ENCODE data around the gene EFCAB9.

Gene EFCAB9

DNA sequence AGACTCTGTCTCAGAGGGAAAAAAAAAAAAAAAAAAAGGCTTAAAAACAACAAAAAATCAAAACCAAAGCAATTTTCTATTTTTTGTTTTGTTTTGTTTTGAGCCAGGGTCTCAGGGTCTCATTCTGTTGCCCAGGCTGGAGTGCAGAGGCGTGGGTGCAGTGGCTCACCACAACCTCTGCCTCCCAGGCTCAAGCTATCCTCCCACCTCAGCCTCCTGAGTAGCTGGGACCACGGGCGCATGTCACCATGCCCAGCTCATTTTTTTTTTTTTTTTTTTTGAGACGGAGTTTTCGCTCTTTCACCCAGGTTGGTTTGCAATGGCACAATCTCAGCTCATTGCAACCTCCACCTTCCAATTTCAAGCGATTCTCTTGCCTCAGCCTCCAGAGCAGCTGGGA lies 11.7 kb upstream of the EFCAB9 start:
- Histone ChIP-seq H4K20me1 (ENCODE audit: insufficient read depth, low read length) (no peaks in the 10 kb centered on the region), H2AFZ (ENCODE audit: low read length) (no peak overlapping the region), H3K4me1 (ENCODE audit: insufficient read depth, low read length, severe bottlenecking) (peaks cover 58% of the 10 kb centered on the region), H3K36me3 (ENCODE audit: insufficient read depth, low read length) (peaks cover 20% of the 10 kb centered on the region; the same call in 1 of the 2 replicates), H3K27ac (ENCODE audit: low read depth, low read length, poor library complexity, severe bottlenecking) (no peak overlapping the region), H3F3A (ENCODE audit: insufficient read depth, low read length) (no peaks in the 10 kb centered on the region), H3K9me3 (ENCODE audit: low read length) (no peaks in the 10 kb centered on the region), H3K27me3 (ENCODE audit: insufficient read depth, low read length) (no peaks in the 10 kb centered on the region), H3K4me3 (ENCODE audit: low read depth, low read length, poor library complexity, severe bottlenecking) (no peak overlapping the region), H3K4me2 (ENCODE audit: low read length) (no peak overlapping the region), H3K9me2 (ENCODE audit: low read depth, low read length) (no peaks in the 10 kb centered on the region), H3K9ac (ENCODE audit: low read length) (no peak overlapping the region), H3K79me2 (ENCODE audit: insufficient read depth, low read length) (peaks cover 38% of the 10 kb centered on the region)
- TF ChIP-seq EZH2 (IDR thresholded peaks at IDR 0.05; ENCODE audit: borderline replicate concordance, low read length): no peak
- TF ChIP-seq, protein P1, sequence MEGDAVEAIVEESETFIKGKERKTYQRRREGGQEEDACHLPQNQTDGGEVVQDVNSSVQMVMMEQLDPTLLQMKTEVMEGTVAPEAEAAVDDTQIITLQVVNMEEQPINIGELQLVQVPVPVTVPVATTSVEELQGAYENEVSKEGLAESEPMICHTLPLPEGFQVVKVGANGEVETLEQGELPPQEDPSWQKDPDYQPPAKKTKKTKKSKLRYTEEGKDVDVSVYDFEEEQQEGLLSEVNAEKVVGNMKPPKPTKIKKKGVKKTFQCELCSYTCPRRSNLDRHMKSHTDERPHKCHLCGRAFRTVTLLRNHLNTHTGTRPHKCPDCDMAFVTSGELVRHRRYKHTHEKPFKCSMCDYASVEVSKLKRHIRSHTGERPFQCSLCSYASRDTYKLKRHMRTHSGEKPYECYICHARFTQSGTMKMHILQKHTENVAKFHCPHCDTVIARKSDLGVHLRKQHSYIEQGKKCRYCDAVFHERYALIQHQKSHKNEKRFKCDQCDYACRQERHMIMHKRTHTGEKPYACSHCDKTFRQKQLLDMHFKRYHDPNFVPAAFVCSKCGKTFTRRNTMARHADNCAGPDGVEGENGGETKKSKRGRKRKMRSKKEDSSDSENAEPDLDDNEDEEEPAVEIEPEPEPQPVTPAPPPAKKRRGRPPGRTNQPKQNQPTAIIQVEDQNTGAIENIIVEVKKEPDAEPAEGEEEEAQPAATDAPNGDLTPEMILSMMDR (IDR thresholded peaks at IDR 0.05; ENCODE audit: low read length): no peak

DNA sequence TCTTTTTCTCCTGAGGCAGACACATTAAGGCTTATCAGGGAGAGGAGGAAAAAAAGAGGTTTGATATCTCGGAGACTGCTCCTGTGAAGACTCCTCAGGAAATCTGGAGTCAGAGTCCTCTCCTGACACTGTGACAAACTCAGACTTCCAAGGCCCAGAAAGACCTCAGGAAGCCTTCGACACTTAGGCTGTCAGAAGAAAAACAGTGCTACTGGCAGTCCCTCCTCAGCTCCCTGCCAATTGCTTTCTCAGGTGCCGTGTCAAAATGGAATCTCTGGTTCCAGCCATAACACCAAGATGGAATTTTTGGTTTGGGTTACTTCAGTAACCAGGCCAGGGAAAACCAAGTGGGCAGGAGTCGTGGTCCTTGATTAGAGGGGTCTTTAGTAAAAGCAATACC lies 10.1 kb upstream of the EFCAB9 start:
- H3K4me3 ChIP-seq (ENCODE audit: low read depth, low read length, poor library complexity, severe bottlenecking): no peak overlapping the region
- no peak overlapping the region for H3K4me2 ChIP-seq (ENCODE audit: low read length)
- no peaks in the 10 kb centered on the region for H3K27me3 ChIP-seq (ENCODE audit: insufficient read depth, low read length)
- H3K9me2 ChIP-seq (ENCODE audit: low read depth, low read length): no peaks in the 10 kb centered on the region
- TF ChIP-seq EZH2 (IDR thresholded peaks at IDR 0.05; ENCODE audit: borderline replicate concordance, low read length): no peak
- TF ChIP-seq, protein P1 (IDR thresholded peaks at IDR 0.05; ENCODE audit: low read length): no peak
- peaks cover 38% of the 10 kb centered on the region for H3K79me2 ChIP-seq (ENCODE audit: insufficient read depth, low read length)
- H3K36me3 ChIP-seq (ENCODE audit: insufficient read depth, low read length): peaks cover 20% of the 10 kb centered on the region; the same call in 1 of the 2 replicates
- H2AFZ ChIP-seq (ENCODE audit: low read length): no peak overlapping the region
- no peaks in the 10 kb centered on the region for H3F3A ChIP-seq (ENCODE audit: insufficient read depth, low read length)
- peaks cover 47% of the 10 kb centered on the region for H3K4me1 ChIP-seq (ENCODE audit: insufficient read depth, low read length, severe bottlenecking)
- H4K20me1 ChIP-seq (ENCODE audit: insufficient read depth, low read length): no peaks in the 10 kb centered on the region
- peak overlapping the region; percentile 78 for H3K27ac ChIP-seq (ENCODE audit: low read depth, low read length, poor library complexity, severe bottlenecking)
- no peaks in the 10 kb centered on the region for H3K9me3 ChIP-seq (ENCODE audit: low read length)
- no peak overlapping the region for H3K9ac ChIP-seq (ENCODE audit: low read length)

DNA sequence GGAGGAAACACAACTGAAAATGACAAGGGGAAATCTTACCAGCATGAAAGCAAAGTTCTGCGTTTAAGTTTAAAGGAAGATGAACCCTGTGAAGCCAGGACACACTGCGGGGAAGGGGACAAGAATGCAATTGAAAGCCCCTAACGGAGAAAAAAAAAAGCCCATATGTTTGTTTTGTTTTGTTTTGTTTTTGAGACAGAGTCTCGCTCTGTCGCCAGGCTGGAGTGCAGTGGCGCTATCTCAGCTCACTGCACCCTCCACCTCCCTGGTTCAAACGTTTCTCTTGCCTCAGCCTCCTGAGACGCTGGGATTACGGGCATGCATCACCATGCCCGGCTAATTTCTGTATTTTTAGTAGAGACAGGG lies 8.9 kb upstream of the EFCAB9 start:
- H3K4me3 ChIP-seq (ENCODE audit: low read depth, low read length, poor library complexity, severe bottlenecking): peak overlapping the region; percentile 76
- H3K9me3 ChIP-seq (ENCODE audit: low read length): no peaks in the 10 kb centered on the region
- H2AFZ ChIP-seq (ENCODE audit: low read length): no peak overlapping the region
- peak overlapping the region; percentile 78 for H3K27ac ChIP-seq (ENCODE audit: low read depth, low read length, poor library complexity, severe bottlenecking)
- no peaks in the 10 kb centered on the region for H3K27me3 ChIP-seq (ENCODE audit: insufficient read depth, low read length)
- H3K36me3 ChIP-seq (ENCODE audit: insufficient read depth, low read length): peaks cover 20% of the 10 kb centered on the region; the same call in 1 of the 2 replicates
- H3K4me1 ChIP-seq (ENCODE audit: insufficient read depth, low read length, severe bottlenecking): peaks cover 43% of the 10 kb centered on the region
- no peaks in the 10 kb centered on the region for H4K20me1 ChIP-seq (ENCODE audit: insufficient read depth, low read length)
- peak overlapping the region; percentile 71 for H3K9ac ChIP-seq (ENCODE audit: low read length)
- peak overlapping the region; percentile 94 for H3K4me2 ChIP-seq (ENCODE audit: low read length)
- H3F3A ChIP-seq (ENCODE audit: insufficient read depth, low read length): no peaks in the 10 kb centered on the region
- no peaks in the 10 kb centered on the region for H3K9me2 ChIP-seq (ENCODE audit: low read depth, low read length)
- TF ChIP-seq EZH2 (IDR thresholded peaks at IDR 0.05; ENCODE audit: borderline replicate concordance, low read length): no peak
- TF ChIP-seq, protein P1 (IDR thresholded peaks at IDR 0.05; ENCODE audit: low read length): no peak
- peaks cover 34% of the 10 kb centered on the region for H3K79me2 ChIP-seq (ENCODE audit: insufficient read depth, low read length)

Data from OCI-LY1 (cell line).